HG03139 (cell line): ENCODE data around the gene SMIM43.
"Not testable (repeated sequence)": the region's sequence is repeated elsewhere in the genome, so short reads cannot be mapped to it uniquely, and the experiment has no call there.

Source experiments
- ATAC-seq: cut with Tn5 transposase; IDR thresholded peaks from one replicate; pipeline ENCODE4 v1.9.1; 2021; ENCODE audit not compliant: unreplicated experiment

SMIM43 gene

DNA sequence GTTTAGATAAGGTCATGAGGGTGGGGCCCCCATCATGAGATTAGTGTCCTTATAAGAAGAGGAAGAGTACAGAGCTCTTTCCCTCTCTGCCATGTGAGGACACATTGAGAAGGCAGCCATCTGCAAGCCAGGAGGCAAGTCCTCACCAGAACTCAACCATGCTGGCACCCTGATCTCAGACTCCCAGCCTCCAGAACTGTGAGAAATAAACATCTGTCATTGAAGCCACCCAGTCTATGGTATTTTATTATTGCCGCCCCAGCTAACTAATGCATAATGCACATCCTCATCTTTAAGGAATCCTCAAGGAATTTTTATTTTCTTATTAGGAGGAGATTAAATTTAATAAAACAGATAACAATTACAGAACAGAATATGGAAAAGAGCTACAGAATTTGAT lies 19.4 kb upstream of the SMIM43 start:
- ATAC-seq: no peak

DNA sequence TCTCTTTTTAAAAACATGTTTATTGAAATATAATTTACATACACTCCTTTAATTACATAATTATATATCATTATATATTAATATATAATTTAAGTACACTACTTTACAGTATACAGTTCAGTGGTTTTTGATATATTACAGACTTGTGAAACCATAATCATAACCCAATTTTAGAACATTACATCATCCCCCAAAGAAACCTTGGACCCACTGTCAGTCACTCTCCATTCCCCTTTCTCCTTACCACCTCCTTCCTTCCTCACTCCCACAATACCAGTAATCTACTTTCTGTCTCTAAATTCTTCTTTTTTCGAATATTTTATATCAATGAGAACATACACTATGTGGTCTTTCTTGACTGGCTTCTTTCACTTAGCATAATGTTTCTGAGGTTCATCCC lies 18.2 kb upstream of the SMIM43 start:
- no peak for ATAC-seq

GRCh38 chr4:121778991-121779628 lies 14.1 kb upstream of the SMIM43 start:
- ATAC-seq: no peak

DNA sequence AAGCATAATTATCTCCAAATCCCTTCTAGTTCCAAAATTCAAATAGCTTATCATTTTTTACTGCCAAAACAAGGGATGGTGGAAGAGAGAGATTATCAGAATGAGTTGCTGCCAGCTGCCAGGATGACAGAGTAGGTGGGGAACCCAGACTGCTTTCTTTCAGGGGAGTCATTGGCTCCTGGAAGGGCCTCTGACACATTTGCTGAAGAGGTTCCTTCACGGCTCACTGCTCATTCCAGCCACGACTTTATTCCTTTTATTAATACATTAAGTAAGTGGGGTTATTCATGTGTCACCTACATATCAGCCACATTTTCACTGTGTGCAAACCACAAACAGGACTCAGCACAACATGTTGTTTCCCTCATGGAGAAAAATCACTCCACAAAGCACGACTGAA lies 12.7 kb upstream of the SMIM43 start:
- ATAC-seq: no peak

- ATAC-seq: no peak
Observed at GRCh38 chr4:121776610-121777401, 11.8 kb upstream of the SMIM43 start.

DNA sequence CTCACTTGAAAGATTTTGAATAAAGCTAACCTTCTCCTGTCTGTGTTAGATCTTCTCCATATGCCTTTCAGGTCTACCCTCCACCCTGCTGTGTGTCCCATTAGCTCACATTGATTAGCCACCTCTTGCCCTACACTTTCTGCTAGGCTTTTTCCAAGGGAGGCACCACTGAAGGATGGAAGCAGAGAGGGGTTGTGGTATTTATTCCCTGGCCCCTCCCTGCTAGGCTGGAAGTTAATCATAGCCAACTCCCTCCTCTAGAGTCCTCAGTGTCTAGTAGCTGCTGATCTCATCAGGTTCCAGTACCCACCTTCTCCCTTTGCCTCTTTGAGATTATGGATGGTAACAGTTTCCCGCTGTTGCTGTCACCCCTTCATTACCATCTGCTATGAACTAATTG lies 8.9 kb upstream of the SMIM43 start:
- no peak for ATAC-seq

- no peak for ATAC-seq
Observed at GRCh38 chr4:121771869-121772268, 6.9 kb upstream of the SMIM43 start.

GRCh38 chr4:121769341-121769740 lies 4.4 kb upstream of the SMIM43 start:
- ATAC-seq: no peak

DNA sequence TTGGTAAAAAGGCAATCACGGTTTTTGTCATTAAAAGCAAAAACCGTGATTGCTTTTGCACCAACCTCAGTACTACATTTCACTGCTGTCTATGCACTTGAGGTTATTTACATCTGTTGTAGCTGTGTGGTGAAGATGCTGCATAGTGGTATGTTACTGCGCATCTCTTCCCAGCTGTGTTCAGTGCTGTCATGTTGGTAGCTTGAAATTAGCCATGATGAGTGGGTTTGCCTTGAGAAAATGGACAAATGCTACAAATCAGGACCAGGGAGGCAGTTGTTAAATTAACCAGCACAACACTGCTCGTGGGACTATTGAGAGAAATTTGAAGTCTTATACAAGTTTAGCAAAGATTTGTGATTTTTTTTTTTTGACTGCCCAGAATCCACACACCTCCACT lies 2.2 kb upstream of the SMIM43 start:
- ATAC-seq: no peak

- ATAC-seq: no peak
Observed at GRCh38 chr4:121765971-121766538, 1.1 kb upstream of the SMIM43 start.

DNA sequence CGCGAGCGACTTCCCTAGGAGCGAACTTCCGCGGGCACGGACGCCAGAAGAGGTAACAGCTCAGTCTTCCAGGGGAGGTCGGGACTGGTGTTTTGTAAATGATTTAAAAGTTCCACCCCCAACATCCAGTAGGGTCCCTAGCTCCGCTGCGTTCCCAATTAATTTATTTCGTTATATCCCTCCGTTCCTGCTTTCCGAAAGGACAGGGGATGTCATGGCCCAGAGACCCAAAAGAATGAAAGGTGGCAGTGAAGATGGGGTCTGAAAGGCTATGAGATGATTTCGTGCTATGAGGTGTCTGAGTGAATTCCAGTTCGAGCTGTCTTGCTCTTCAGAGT lies 373 bp upstream of the SMIM43 start:
- no peak for ATAC-seq

DNA sequence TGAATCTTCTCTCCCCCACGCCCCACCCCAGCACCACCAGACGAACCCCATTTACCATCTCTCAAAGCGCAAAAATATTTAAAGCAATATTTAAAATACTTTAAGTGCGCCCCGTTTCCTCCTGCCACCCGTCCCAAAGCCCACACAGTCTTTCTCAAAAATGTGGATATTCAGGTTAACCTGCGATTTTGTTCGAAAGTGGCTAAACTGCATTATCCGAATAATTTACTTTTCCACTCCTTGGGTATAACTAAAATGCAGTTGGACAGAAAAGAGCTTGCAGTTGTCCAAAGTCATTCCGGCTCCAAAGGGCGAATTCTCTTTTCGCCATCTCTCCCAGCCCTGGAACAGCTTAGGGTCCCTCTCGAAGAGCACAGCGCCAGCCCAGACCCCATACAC lies 662 bp downstream of the SMIM43 start:
- no peak for ATAC-seq

GRCh38 chr4:121760205-121760604 lies 4.8 kb downstream of the SMIM43 start:
- no peak for ATAC-seq

GRCh38 chr4:121758925-121759568 lies 5.9 kb downstream of the SMIM43 start:
- no peak for ATAC-seq

GRCh38 chr4:121752142-121752541 lies 12.8 kb downstream of the SMIM43 start:
- not testable (repeated sequence) for ATAC-seq

- no peak for ATAC-seq
Observed at GRCh38 chr4:121749225-121749624, 15.7 kb downstream of the SMIM43 start.

GRCh38 chr4:121742794-121743193 lies 22.2 kb downstream of the SMIM43 start:
- no peak for ATAC-seq

- no peak for ATAC-seq
Observed at GRCh38 chr4:121741751-121742150, 23.2 kb downstream of the SMIM43 start.

GRCh38 chr4:121740796-121741409 lies 24.1 kb downstream of the SMIM43 start:
- ATAC-seq: no peak

GRCh38 chr4:121739575-121739974 lies 25.4 kb downstream of the SMIM43 start:
- ATAC-seq: no peak

DNA sequence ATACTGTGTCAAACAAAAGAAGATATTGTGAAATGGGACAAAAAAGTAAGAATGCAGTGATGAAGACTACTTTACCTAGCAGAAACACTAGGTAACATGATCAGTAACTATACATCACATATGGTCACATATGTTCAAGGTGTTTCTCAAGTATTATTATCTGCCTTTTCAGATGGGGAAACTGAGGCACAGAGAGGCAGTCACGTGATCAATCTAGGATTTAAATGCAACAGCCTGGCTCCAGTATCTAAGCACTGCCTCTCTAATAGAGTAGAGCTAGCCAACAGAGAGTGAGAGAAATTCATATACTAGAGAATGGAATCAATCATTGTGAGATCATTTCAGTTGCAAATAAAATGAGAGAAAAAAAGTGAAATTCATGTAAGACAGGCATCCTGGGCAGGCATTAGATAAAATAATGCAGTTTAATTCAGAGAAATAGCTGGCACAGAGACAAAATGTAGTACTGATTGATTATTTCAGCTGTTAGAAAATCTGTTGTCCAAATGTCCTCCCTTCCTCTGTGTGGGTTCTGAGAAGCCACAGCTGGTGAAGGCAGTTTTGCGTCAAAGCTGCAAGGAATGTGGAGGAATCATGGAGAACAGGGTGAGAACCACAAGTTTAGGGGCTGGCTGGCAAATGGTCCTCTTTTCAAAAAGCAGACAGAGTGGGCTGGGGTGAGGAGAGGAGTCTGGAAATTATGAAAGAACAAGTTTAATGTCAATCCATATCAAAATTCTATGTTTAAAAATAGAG lies 26.0 kb downstream of the SMIM43 start:
- no peak for ATAC-seq
